Sigmoid colon (tissue), 7 donors: ENCODE results near the gene TEDC2. TPM values are rescaled to one million over a fixed set of nuclear protein-coding genes. Genes with fewer than 3 reads are reported as not detected.

Source experiments
- DNase-seq: peaks from one replicate; pipeline ENCODE4 v3.0.0-alpha.2; 2019
- H3K27ac ChIP-seq, 4 donors: fragments of 200-600 bp; sonication (generic); one replicate each; pipeline ENCODE4 v1.5.1; 2016 to 2019; ENCODE audit warnings: mild to moderate bottlenecking in 1 of 4
- H3K27me3 ChIP-seq, 3 donors: fragments of 200-600 bp; sonication (generic); one replicate each; pipeline ENCODE4 v1.5.1; 2019; ENCODE audit warnings: mild to moderate bottlenecking in 1 of 3
- H3K36me3 ChIP-seq, 4 donors: fragments of 200-600 bp; sonication (generic); one replicate each; pipeline ENCODE4 v1.5.1; 2016 to 2019
- H3K4me1 ChIP-seq, 4 donors: fragments of 200-600 bp; sonication (generic); one replicate each; pipeline ENCODE4 v1.5.1; 2017 to 2019
- H3K4me3 ChIP-seq, 4 donors: fragments of 200-600 bp; sonication (generic); one replicate each; pipeline ENCODE4 v1.5.1; 2017 to 2019; ENCODE audit warnings: mild to moderate bottlenecking in 2 of 4, moderate library complexity in 1 of 4
- H3K9me3 ChIP-seq, 4 donors: fragments of 200-600 bp in 3 of 4; sonication (generic) in 3 of 4; one replicate each; pipeline versions ENCODE4 v1.5.1 to v1.6.1; 2013 to 2019
- CTCF ChIP-seq, 4 experiments: fragments of 450-650 bp in 3 of 4; fragments of 200-600 bp in 1 of 4; IDR thresholded peaks; one replicate each; pipeline ENCODE4 v1.5.1; 2016 to 2019; ENCODE audit warnings: antibody characterized with exemption in 4 of 4, mild to moderate bottlenecking in 3 of 4, moderate library complexity in 2 of 4
- EP300 ChIP-seq, 4 donors: sonication (generic); formaldehyde crosslinking; IDR thresholded peaks; one replicate each; pipeline ENCODE4 v1.6.1; 2017; ENCODE audit warnings: antibody characterized with exemption in 4 of 4
- POLR2A ChIP-seq, 2 donors: fragments of 450-650 bp; IDR thresholded peaks; one replicate each; pipeline ENCODE4 v1.6.1; 2016; ENCODE audit warnings: antibody characterized with exemption in 2 of 2, mild to moderate bottlenecking in 2 of 2, moderate library complexity in 2 of 2
- POLR2AphosphoS5 ChIP-seq, 4 donors: sonication (generic); formaldehyde crosslinking; IDR thresholded peaks; one replicate each; pipeline ENCODE4 v1.6.1; 2017; ENCODE audit warnings: antibody characterized with exemption in 4 of 4
- WGBS, 2 donors: extraction: QIAGEN DNeasy Blood & Tissue Kit; methylation state at CpG; one replicate each; pipeline ENCODE4 v1.1.7; 2013; 5-methylcytosine and 5-hydroxymethylcytosine counted together
- intact Hi-C: fragments of 100-400 bp; cut with DNase I; formaldehyde crosslinking; loops from one replicate; pipeline ENCODE4 v1.15.1; 2023
- polyA plus RNA-seq, 3 donors: library from polyadenylated mRNA; stranded (reverse); fragments of 200-250 nt; gene quantifications; one replicate each; pipeline ENCODE4 v1.2.3, GENCODE V29; 2013
- total RNA-seq, 4 donors: library from RNA; depleted of rRNA; stranded (reverse); fragments of >200 nt; gene quantifications; one replicate each; pipeline ENCODE4 v1.1.0, GENCODE V29; 2016
- donor health status: healthy with polysubstance abuse.
- donor health status: Bipolar disorder and iron deficiency.
- donor health status: healthy.

TEDC2 gene
- total and polyA plus RNA-seq, 7 donors: 0.60 to 10.6 (median 5.3) TPM; not detected in 3

- peaks cover 0 to 17% (median 14%) of the 10 kb centered on the region in 4 donors for H3K4me1 ChIP-seq
- no peak overlapping the region for H3K4me3 ChIP-seq
- H3K27me3 ChIP-seq: no peaks in the 10 kb centered on the region
- H3K27ac ChIP-seq: no peak overlapping the region
- DNase-seq: no peak
- intact Hi-C loops: no loop called here
- peaks cover 0 to 8% (median 0%) of the 10 kb centered on the region in 4 donors for H3K36me3 ChIP-seq
- WGBS, 2 donors: 63 to 87% methylated on average over 15 of the region's 15 CpGs
- H3K9me3 ChIP-seq: no peaks in the 10 kb centered on the region
- TF ChIP-seq EP300 (IDR thresholded peaks at IDR 0.05) (no peak), POLR2AphosphoS5 (IDR thresholded peaks at IDR 0.05) (no peak), CTCF (IDR thresholded peaks at IDR 0.05) (no peak), POLR2A (IDR thresholded peaks at IDR 0.05) (no peak)
These were observed 28.1 kb downstream of the TEDC2 start for GRCh38 chr16:2487903-2488531.

- no peaks in the 10 kb centered on the region for H3K9me3 ChIP-seq
- H3K4me1 ChIP-seq: peaks cover 0 to 2% (median 0%) of the 10 kb centered on the region in 4 donors
- DNase-seq: no peak
- no peak overlapping the region for H3K4me3 ChIP-seq
- no peaks in the 10 kb centered on the region for H3K27me3 ChIP-seq
- intact Hi-C loops: no loop called here
- TF ChIP-seq CTCF (IDR thresholded peaks at IDR 0.05): no peak
- TF ChIP-seq POLR2A (IDR thresholded peaks at IDR 0.05): no peak
- no peak for TF ChIP-seq POLR2AphosphoS5 (IDR thresholded peaks at IDR 0.05)
- no peak for TF ChIP-seq EP300 (IDR thresholded peaks at IDR 0.05)
- WGBS, 2 donors: 94 to 96% methylated on average over 16 of the region's 16 CpGs
- peaks cover 0 to 8% (median 0%) of the 10 kb centered on the region in 4 donors for H3K36me3 ChIP-seq
- no peak overlapping the region for H3K27ac ChIP-seq
These were observed 29.7 kb downstream of the TEDC2 start for GRCh38 chr16:2489581-2489980.

- no peak overlapping the region for H3K27ac ChIP-seq
- intact Hi-C loops: no loop called here
- no peak for DNase-seq
- H3K36me3 ChIP-seq: peaks cover 0 to 8% (median 0%) of the 10 kb centered on the region in 4 donors
- H3K4me1 ChIP-seq: no peaks in the 10 kb centered on the region
- no peak for TF ChIP-seq POLR2AphosphoS5 (IDR thresholded peaks at IDR 0.05)
- no peak for TF ChIP-seq POLR2A (IDR thresholded peaks at IDR 0.05)
- no peak for TF ChIP-seq CTCF (IDR thresholded peaks at IDR 0.05)
- no peak for TF ChIP-seq EP300 (IDR thresholded peaks at IDR 0.05)
- H3K27me3 ChIP-seq: no peaks in the 10 kb centered on the region
- H3K4me3 ChIP-seq: no peak overlapping the region
- no peaks in the 10 kb centered on the region for H3K9me3 ChIP-seq
- WGBS, 2 donors: 84 to 91% methylated on average over 23 of the region's 23 CpGs
These were observed 30.5 kb downstream of the TEDC2 start for GRCh38 chr16:2490190-2491105.

GRCh38 chr16:2492292-2492691, 32.4 kb downstream of the TEDC2 start:
- intact Hi-C loops: no loop called here
- WGBS, 2 donors: 27 to 69% methylated on average over 13 of the region's 13 CpGs
- no peak for TF ChIP-seq CTCF (IDR thresholded peaks at IDR 0.05)
- no peak for TF ChIP-seq POLR2AphosphoS5 (IDR thresholded peaks at IDR 0.05)
- no peak for TF ChIP-seq EP300 (IDR thresholded peaks at IDR 0.05)
- TF ChIP-seq POLR2A (IDR thresholded peaks at IDR 0.05): no peak

More at GRCh38 chr16:2492292-2492691, 32.4 kb downstream of the TEDC2 start:
- H3K27me3 ChIP-seq: no peaks in the 10 kb centered on the region
- no peak overlapping the region for H3K4me3 ChIP-seq
- peaks cover 0 to 21% (median 3%) of the 10 kb centered on the region in 4 donors for H3K36me3 ChIP-seq
- DNase-seq: no peak
- no peaks in the 10 kb centered on the region for H3K9me3 ChIP-seq
- no peak overlapping the region for H3K27ac ChIP-seq
- H3K4me1 ChIP-seq: peaks cover 0 to 5% (median under 1%) of the 10 kb centered on the region in 4 donors
